HG02852 (cell line): ENCODE measurements around the gene PRKAR2B.
"Not testable (repeated sequence)": the region's sequence is repeated elsewhere in the genome, so short reads cannot be mapped to it uniquely, and the experiment has no call there.

Source experiments
- ATAC-seq: cut with Tn5 transposase; IDR thresholded peaks from one replicate; pipeline ENCODE4 v1.9.1; 2021; ENCODE audit warnings: mild to moderate bottlenecking, moderate library complexity; ENCODE audit not compliant: unreplicated experiment

The PRKAR2B gene

DNA sequence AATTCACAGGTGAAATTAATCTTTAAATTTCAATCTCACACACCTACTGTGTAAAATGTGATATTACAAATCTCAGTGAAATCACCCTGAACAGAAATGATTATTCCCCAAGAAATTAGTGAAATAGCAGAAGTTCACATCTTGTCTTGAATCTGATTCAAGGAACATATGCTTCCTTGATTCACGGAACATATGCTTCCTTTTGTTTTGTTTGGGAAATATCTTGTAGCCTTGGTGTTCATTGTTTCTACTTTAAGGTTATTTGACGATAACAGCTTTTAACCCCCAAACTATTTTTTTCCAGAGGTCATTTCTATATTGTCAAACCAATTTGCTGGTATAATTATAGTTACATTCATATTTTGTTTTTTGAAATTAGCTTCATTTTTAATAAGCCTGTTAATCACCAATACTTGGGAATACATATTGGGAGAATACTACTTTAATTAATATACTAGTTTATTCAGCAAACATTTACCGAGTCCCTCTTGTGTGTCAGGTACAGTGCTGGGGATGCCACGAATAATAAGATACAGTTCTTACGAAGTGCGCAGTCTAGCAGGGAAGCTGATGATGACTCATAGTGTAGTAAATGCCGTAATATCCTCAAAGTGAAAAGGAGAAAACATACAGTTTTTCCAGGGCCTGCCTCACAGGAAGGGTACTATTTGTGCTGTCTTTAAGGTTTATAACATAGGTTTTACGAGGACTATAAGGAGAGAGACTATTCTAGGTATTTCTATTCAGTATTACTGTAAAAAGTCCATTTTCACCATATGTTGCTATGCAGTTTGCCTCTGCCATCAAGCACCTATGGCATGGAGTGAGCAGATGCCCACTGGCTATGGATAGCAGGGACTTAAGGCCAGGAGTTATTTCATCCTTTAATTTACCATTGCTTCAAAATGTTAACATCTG lies 32.5 kb downstream of the PRKAR2B start:
- no peak for ATAC-seq

- ATAC-seq: no peak
These were observed 33.4 kb downstream of the PRKAR2B start for GRCh38 chr7:107077699-107078516.

- no peak for ATAC-seq
These were observed 34.0 kb downstream of the PRKAR2B start for GRCh38 chr7:107078517-107078966.

GRCh38 chr7:107079212-107079940 lies 34.9 kb downstream of the PRKAR2B start:
- ATAC-seq: no peak

DNA sequence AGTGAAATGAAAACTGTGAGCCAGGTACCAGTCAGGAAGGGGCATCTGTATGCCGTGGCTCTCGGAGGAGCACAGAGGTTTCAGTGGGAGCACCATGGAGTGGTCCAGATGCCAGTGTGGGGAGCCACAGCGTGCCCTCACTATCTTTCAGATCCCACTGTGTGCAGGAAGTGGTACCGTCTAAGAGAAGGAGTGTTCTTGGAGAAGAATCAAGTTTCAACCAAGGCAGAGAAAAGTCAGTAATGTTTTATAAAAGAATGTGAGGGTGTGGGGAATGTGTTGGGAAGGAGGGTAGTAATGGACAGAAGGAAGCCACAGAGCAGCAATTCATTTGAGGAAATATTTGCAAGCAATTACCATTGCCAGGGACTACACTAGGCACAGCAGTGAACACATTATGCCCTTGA lies 35.6 kb downstream of the PRKAR2B start:
- no peak for ATAC-seq

DNA sequence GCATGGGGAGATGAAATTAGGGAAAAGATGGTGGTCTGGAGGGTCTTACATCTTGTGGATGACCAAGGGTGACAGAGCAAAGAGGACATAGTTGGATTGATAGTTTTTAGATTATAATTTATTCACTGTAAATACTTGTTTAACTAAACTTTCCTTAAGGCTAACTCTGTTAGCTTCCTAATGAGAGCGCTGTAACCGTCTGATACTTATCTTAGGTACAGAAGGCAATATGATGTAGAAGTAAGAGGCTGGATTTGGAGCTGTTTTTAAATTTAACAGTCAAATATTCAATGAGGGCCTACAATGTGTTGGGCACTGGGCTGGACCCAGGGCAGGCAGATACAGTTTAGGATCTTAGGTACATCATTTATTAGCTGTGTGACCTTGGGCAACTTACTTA lies 36.0 kb downstream of the PRKAR2B start:
- ATAC-seq: no peak

GRCh38 chr7:107085180-107085579 lies 40.7 kb downstream of the PRKAR2B start:
- ATAC-seq: no peak

- ATAC-seq: no peak
These were observed 45.1 kb downstream of the PRKAR2B start for GRCh38 chr7:107089627-107090026.

- no peak for ATAC-seq
These were observed 46.0 kb downstream of the PRKAR2B start for GRCh38 chr7:107090457-107090856.

GRCh38 chr7:107091306-107091705 lies 46.8 kb downstream of the PRKAR2B start:
- no peak for ATAC-seq

GRCh38 chr7:107093671-107094070 lies 49.2 kb downstream of the PRKAR2B start:
- not testable (repeated sequence) for ATAC-seq

DNA sequence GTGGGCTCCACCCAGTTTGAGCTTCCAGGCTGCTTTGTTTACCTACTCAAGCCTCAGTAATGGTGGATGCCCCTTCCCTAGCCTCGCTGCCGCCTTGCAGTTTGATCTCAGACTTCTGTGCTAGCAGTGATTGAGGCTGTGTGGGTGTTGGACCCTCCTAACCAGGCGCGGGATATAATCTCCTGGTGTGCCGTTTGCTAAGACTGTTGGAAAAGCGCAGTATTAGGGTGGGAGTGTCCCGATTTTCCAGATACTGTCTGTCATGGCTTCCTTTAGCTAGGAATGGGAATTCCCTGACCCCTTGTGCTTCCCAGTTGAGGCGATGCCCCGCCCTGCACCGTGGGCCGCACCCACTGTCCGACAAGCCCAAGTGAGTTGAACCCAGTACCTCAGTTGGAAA lies 54.6 kb downstream of the PRKAR2B start:
- ATAC-seq: not testable (repeated sequence)

GRCh38 chr7:107100824-107101223 lies 56.3 kb downstream of the PRKAR2B start:
- ATAC-seq: no peak

DNA sequence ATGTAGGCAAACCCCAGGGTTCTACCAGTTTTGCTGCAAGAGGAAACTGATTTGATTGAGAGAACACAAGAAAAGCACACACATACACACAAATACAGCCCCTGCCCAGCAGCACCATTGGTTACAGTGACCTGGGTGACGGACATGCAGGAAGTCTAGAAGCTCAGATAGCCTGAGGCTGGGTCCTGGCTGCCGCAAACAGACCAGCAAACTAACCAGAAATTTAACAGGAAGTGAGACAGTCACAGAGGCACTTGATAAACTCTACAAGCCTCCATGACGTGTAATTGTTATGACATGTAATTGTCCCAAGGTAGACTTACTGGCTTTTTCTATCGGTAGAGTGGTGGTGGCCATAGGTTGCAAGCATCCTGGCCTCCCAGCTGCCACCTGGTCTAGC lies 58.9 kb downstream of the PRKAR2B start:
- no peak for ATAC-seq

GRCh38 chr7:107104801-107105200 lies 60.3 kb downstream of the PRKAR2B start:
- ATAC-seq: no peak

DNA sequence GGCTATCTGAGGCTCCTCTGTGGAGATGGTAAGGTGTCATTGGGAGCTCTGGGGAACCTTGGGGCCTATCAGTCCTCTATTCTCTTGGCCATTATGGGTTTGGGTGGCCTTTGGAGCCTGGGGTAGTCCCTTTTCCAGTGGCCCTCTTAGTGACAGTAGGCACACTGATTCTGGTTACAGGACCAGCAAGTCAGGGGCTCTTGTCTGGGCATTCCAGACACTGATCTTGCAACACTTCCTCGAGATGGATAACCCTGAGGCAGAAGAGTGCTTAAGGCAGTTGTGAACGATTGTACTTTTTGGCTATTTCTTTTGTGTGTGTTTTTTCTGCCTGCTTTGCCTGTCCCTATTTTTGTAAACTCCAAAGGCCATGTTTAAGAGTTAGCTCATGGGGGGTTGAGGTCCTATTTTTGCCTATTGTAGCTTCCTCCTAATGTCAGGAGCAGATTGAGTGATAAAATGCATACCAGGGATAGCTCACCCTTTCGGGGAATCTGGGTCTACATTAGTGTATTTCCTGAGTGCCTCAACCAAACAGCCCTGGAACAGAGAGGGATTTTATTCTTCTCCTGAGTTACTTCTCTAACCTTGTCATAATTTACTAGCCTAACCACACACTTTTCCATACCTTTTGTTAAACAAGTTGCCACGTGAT lies 61.2 kb downstream of the PRKAR2B start:
- ATAC-seq: no peak

GRCh38 chr7:107108793-107109371 lies 64.4 kb downstream of the PRKAR2B start:
- no peak for ATAC-seq

- no peak for ATAC-seq
These were observed 65.5 kb downstream of the PRKAR2B start for GRCh38 chr7:107109955-107110354.

DNA sequence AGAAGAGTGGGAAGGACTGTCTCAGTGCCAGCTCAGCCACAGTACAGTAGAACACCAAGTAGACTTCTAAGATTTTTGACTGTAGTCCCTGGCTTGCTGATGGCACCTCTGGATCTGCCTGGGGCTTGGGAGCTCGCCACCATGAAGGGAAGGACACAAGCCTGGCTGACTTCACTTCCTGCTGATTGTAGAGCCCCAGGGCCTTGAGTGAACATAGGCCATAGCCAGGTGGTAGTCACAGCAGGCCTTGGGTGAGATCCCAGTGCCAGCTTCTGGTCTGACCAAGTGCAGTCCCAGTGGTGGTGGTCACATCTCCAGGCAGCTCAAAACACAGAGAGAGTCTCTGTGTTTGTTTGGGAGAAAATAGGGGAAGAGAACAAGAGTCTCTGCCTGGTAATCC lies 66.7 kb downstream of the PRKAR2B start:
- no peak for ATAC-seq

- no peak for ATAC-seq
These were observed 69.4 kb downstream of the PRKAR2B start for GRCh38 chr7:107113866-107114265.
